Activated T-cell treated with anti-CD3 and anti-CD28 coated beads, Interleukin-2, amount 50 U/mL, for 24 hours (primary cell): ENCODE results near the gene RPS8.
"Not testable (repeated sequence)": the region's sequence is repeated elsewhere in the genome, so short reads cannot be mapped to it uniquely, and the experiment has no call there.

Experiments used
- DNase-seq: peaks from one replicate; pipeline ENCODE4 v3.0.0-alpha.2; 2020
- H3K27ac Mint-ChIP-seq: 2 replicates; pipeline ENCODE4 v1.8.0; 2020; ENCODE audit warnings: mild to moderate bottlenecking, mixed read lengths
- H3K27me3 Mint-ChIP-seq: 2 replicates; pipeline ENCODE4 v1.8.0; 2020; ENCODE audit warnings: mixed read lengths
- H3K36me3 Mint-ChIP-seq: 2 replicates; pipeline ENCODE4 v1.8.0; 2020; ENCODE audit warnings: low read depth, mixed read lengths
- H3K4me1 Mint-ChIP-seq: 2 replicates; pipeline ENCODE4 v1.8.0; 2020; ENCODE audit warnings: low read depth, mixed read lengths
- H3K4me3 Mint-ChIP-seq: 2 replicates; pipeline ENCODE4 v1.8.0; 2020; ENCODE audit warnings: mild to moderate bottlenecking, moderate library complexity, mixed read lengths
- H3K9me3 Mint-ChIP-seq: 2 replicates; pipeline ENCODE4 v1.8.0; 2020; ENCODE audit warnings: mixed read lengths

RPS8 gene

GRCh38 chr1:44775078-44775929, at the start of gene RPS8:
Gene RPS8, plus strand, starts transcription at chr1:44775540. Its CDS starts 57 bp downstream, at chr1:44775597.
- peak within 1 kb of the TSS; percentile 94 for H3K27ac Mint-ChIP-seq
- H3K4me3 Mint-ChIP-seq: peak within 1 kb of the TSS; percentile 90
- DNase-seq: peak; percentile 93
- H3K9me3 Mint-ChIP-seq: no peaks in the 10 kb centered on the region
- peaks cover 55% of the 10 kb centered on the region for H3K36me3 Mint-ChIP-seq
- peaks cover 34% of the 10 kb centered on the region for H3K4me1 Mint-ChIP-seq
- H3K27me3 Mint-ChIP-seq: no peaks in the 10 kb centered on the region

- H3K4me1 Mint-ChIP-seq: peaks cover 43% of the 10 kb centered on the region
- H3K4me3 Mint-ChIP-seq: peak within 1 kb of the TSS; percentile 52
- peak within 1 kb of the TSS; percentile 100 for H3K27ac Mint-ChIP-seq
- peak; percentile 94 for DNase-seq
- H3K36me3 Mint-ChIP-seq: peaks cover 5% of the 10 kb centered on the region
- no peaks in the 10 kb centered on the region for H3K9me3 Mint-ChIP-seq
- H3K27me3 Mint-ChIP-seq: no peaks in the 10 kb centered on the region
These were observed 44.4 kb upstream of the RPS8 start, which contains the start of gene RNU5D-1 for GRCh38 chr1:44730741-44731512. Gene RNU5D-1, minus strand, starts transcription at chr1:44731170.

GRCh38 chr1:44733365-44733764, 42.0 kb upstream of the RPS8 start:
- Mint-ChIP-seq H3K4me3 (no peak overlapping the region), H3K9me3 (no peaks in the 10 kb centered on the region), H3K27me3 (no peaks in the 10 kb centered on the region), H3K36me3 (no peaks in the 10 kb centered on the region), H3K4me1 (peaks cover 28% of the 10 kb centered on the region), H3K27ac (no peak overlapping the region)
- DNase-seq: no peak

GRCh38 chr1:44733784-44734183, 41.6 kb upstream of the RPS8 start:
- Mint-ChIP-seq H3K9me3 (no peaks in the 10 kb centered on the region), H3K36me3 (no peaks in the 10 kb centered on the region), H3K4me3 (no peak overlapping the region), H3K4me1 (peaks cover 27% of the 10 kb centered on the region), H3K27me3 (no peaks in the 10 kb centered on the region), H3K27ac (no peak overlapping the region)
- no peak for DNase-seq

- H3K36me3 Mint-ChIP-seq: peaks cover 19% of the 10 kb centered on the region
- H3K9me3 Mint-ChIP-seq: no peaks in the 10 kb centered on the region
- H3K4me1 Mint-ChIP-seq: peaks cover 30% of the 10 kb centered on the region
- no peak overlapping the region for H3K27ac Mint-ChIP-seq
- no peaks in the 10 kb centered on the region for H3K27me3 Mint-ChIP-seq
- no peak overlapping the region for H3K4me3 Mint-ChIP-seq
- no peak for DNase-seq
These were observed 39.3 kb upstream of the RPS8 start for GRCh38 chr1:44735992-44736391.

- peak overlapping the region; percentile 95 for H3K4me3 Mint-ChIP-seq
- not testable (repeated sequence) for H3K27me3 Mint-ChIP-seq, H3K9me3 Mint-ChIP-seq, DNase-seq
- peak overlapping the region; percentile 97 for H3K27ac Mint-ChIP-seq
- H3K4me1 Mint-ChIP-seq: peaks cover 27% of the 10 kb centered on the region
- H3K36me3 Mint-ChIP-seq: peaks cover 40% of the 10 kb centered on the region
These were observed 36.4 kb upstream of the RPS8 start for GRCh38 chr1:44738953-44739306.

- Mint-ChIP-seq H3K4me3 (peak within 1 kb of the TSS; percentile 95), H3K36me3 (peaks cover 46% of the 10 kb centered on the region), H3K27me3 (no peaks in the 10 kb centered on the region), H3K9me3 (no peaks in the 10 kb centered on the region), H3K27ac (peak within 1 kb of the TSS; percentile 97), H3K4me1 (peaks cover 27% of the 10 kb centered on the region)
- DNase-seq: peak; percentile 99
These were observed 35.8 kb upstream of the RPS8 start, which contains the start of gene KIF2C for GRCh38 chr1:44739307-44740178. Gene KIF2C, plus strand, starts transcription at chr1:44739837. Its CDS starts 96 bp downstream, at chr1:44739933.

GRCh38 chr1:44740179-44740617, 35.1 kb upstream of the RPS8 start:
- peaks cover 51% of the 10 kb centered on the region for H3K36me3 Mint-ChIP-seq
- peaks cover 27% of the 10 kb centered on the region for H3K4me1 Mint-ChIP-seq
- peak overlapping the region; percentile 97 for H3K27ac Mint-ChIP-seq
- peak overlapping the region; percentile 95 for H3K4me3 Mint-ChIP-seq
- no peak for DNase-seq
- no peaks in the 10 kb centered on the region for H3K27me3 Mint-ChIP-seq
- no peaks in the 10 kb centered on the region for H3K9me3 Mint-ChIP-seq

- H3K27me3 Mint-ChIP-seq: no peaks in the 10 kb centered on the region
- no peak for DNase-seq
- peaks cover 72% of the 10 kb centered on the region for H3K36me3 Mint-ChIP-seq
- H3K27ac Mint-ChIP-seq: peak overlapping the region; percentile 74
- H3K9me3 Mint-ChIP-seq: no peaks in the 10 kb centered on the region
- peaks cover 29% of the 10 kb centered on the region for H3K4me1 Mint-ChIP-seq
- peak overlapping the region; percentile 13 for H3K4me3 Mint-ChIP-seq
These were observed 32.1 kb upstream of the RPS8 start for GRCh38 chr1:44743211-44743610.

GRCh38 chr1:44747878-44748277, 27.5 kb upstream of the RPS8 start:
- no peak for DNase-seq
- H3K36me3 Mint-ChIP-seq: peaks cover 77% of the 10 kb centered on the region
- H3K4me1 Mint-ChIP-seq: peaks cover 10% of the 10 kb centered on the region
- H3K9me3 Mint-ChIP-seq: no peaks in the 10 kb centered on the region
- no peak overlapping the region for H3K4me3 Mint-ChIP-seq
- no peaks in the 10 kb centered on the region for H3K27me3 Mint-ChIP-seq
- H3K27ac Mint-ChIP-seq: no peak overlapping the region

GRCh38 chr1:44757420-44757819, 17.9 kb upstream of the RPS8 start:
- no peak for DNase-seq
- Mint-ChIP-seq H3K36me3 (peaks cover 90% of the 10 kb centered on the region), H3K27ac (no peak overlapping the region), H3K27me3 (no peaks in the 10 kb centered on the region), H3K4me1 (peaks cover 8% of the 10 kb centered on the region), H3K4me3 (no peak overlapping the region), H3K9me3 (no peaks in the 10 kb centered on the region)

- DNase-seq: no peak
- H3K9me3 Mint-ChIP-seq: no peaks in the 10 kb centered on the region
- peaks cover 91% of the 10 kb centered on the region for H3K36me3 Mint-ChIP-seq
- no peak overlapping the region for H3K27ac Mint-ChIP-seq
- no peak overlapping the region for H3K4me3 Mint-ChIP-seq
- H3K4me1 Mint-ChIP-seq: peaks cover 3% of the 10 kb centered on the region
- no peaks in the 10 kb centered on the region for H3K27me3 Mint-ChIP-seq
These were observed 16.3 kb upstream of the RPS8 start for GRCh38 chr1:44759077-44759476.

GRCh38 chr1:44760876-44761275, 14.5 kb upstream of the RPS8 start:
- Mint-ChIP-seq H3K4me1 (peaks cover 3% of the 10 kb centered on the region), H3K27ac (no peak overlapping the region), H3K27me3 (no peaks in the 10 kb centered on the region), H3K36me3 (peaks cover 86% of the 10 kb centered on the region), H3K4me3 (no peak overlapping the region), H3K9me3 (no peaks in the 10 kb centered on the region)
- DNase-seq: no peak

GRCh38 chr1:44766421-44766820, 8.9 kb upstream of the RPS8 start:
- H3K27me3 Mint-ChIP-seq, DNase-seq, H3K27ac Mint-ChIP-seq, H3K4me3 Mint-ChIP-seq, H3K9me3 Mint-ChIP-seq, H3K4me1 Mint-ChIP-seq: not testable (repeated sequence)
- H3K36me3 Mint-ChIP-seq: peaks cover 68% of the 10 kb centered on the region
